Neuronal stem cell (in vitro differentiated cells): ENCODE data around the gene SMIM44.
A peak's percentile ranks its signal among the peaks of the same experiment; 100 is the strongest.

ENCODE experiments used
- DNase-seq: peaks from one replicate; pipeline ENCODE4 v3.0.0-alpha.2; 2013; ENCODE audit warnings: low spot score
- H2AFZ ChIP-seq: one replicate; pipeline ENCODE4 v1.6.1; 2013; ENCODE audit warnings: mild to moderate bottlenecking, low read length, inconsistent platforms
- H2AK5ac ChIP-seq: 2 replicates; pipeline ENCODE4 v1.6.1; 2013; ENCODE audit warnings: low read depth, mild to moderate bottlenecking, inconsistent platforms, low read length, moderate library complexity, mixed read lengths
- H2BK120ac ChIP-seq: 2 replicates; pipeline ENCODE4 v1.6.1; 2013; ENCODE audit warnings: low read depth, mild to moderate bottlenecking, inconsistent platforms, low read length, moderate library complexity, mixed read lengths
- H2BK12ac ChIP-seq: one replicate; pipeline ENCODE4 v1.6.1; 2013; ENCODE audit warnings: low read length, inconsistent platforms
- H2BK15ac ChIP-seq: 2 replicates; pipeline ENCODE4 v1.6.1; 2013; ENCODE audit warnings: mild to moderate bottlenecking, low read length, inconsistent platforms, mixed read lengths
- H2BK5ac ChIP-seq: one replicate; pipeline ENCODE4 v1.6.1; 2013; ENCODE audit warnings: inconsistent platforms, mild to moderate bottlenecking, low read length, moderate library complexity
- H3K14ac ChIP-seq: one replicate; pipeline ENCODE4 v1.6.1; 2013; ENCODE audit warnings: low read length, inconsistent platforms
- H3K18ac ChIP-seq: 2 replicates; pipeline ENCODE4 v1.6.1; 2013; ENCODE audit warnings: low read length, inconsistent platforms
- H3K23ac ChIP-seq: 2 replicates; pipeline ENCODE4 v1.6.1; 2013; ENCODE audit warnings: low read depth, mild to moderate bottlenecking, mixed read lengths, low read length, inconsistent platforms; ENCODE audit not compliant: poor library complexity
- H3K27ac ChIP-seq: replicated peaks from 3 replicates; pipeline ENCODE4 v1.5.1; 2013; ENCODE audit warnings: low read length, inconsistent platforms
- H3K27me3 ChIP-seq, 3 experiments: 2 replicates each; pipeline ENCODE4 v1.6.1; 2013; ENCODE audit warnings: low read length in 3 of 3, mild to moderate bottlenecking in 2 of 3, inconsistent platforms in 1 of 3, low read depth in 1 of 3, mixed read lengths in 1 of 3, moderate library complexity in 1 of 3; ENCODE audit not compliant: control insufficient read depth in 3 of 3, insufficient read depth in 3 of 3
- H3K36me3 ChIP-seq, 2 donors: replicated peaks in 1 of 2; 2 replicates each; pipeline ENCODE4 v1.6.1; 2013; ENCODE audit warnings: low read length in 2 of 2; ENCODE audit not compliant: control insufficient read depth in 2 of 2, insufficient read depth in 2 of 2
- H3K4ac ChIP-seq: 2 replicates; pipeline ENCODE4 v1.6.1; 2013; ENCODE audit warnings: inconsistent platforms, mild to moderate bottlenecking, low read length, moderate library complexity
- H3K4me1 ChIP-seq, 2 donors: 1 replicate in 1 of 2; 2 replicates in 1 of 2; pipeline ENCODE4 v1.6.1; 2013; ENCODE audit warnings: low read length in 2 of 2, low read depth in 1 of 2; ENCODE audit not compliant: control insufficient read depth in 2 of 2, insufficient read depth in 1 of 2
- H3K4me2 ChIP-seq: one replicate; pipeline ENCODE4 v1.6.1; 2013; ENCODE audit warnings: mild to moderate bottlenecking, low read length, inconsistent platforms; ENCODE audit not compliant: insufficient read depth, poor library complexity, severe bottlenecking
- H3K4me3 ChIP-seq, 2 donors: 2 replicates each; pipeline ENCODE4 v1.5.1; 2013; ENCODE audit warnings: low read length in 2 of 2, mild to moderate bottlenecking in 2 of 2, inconsistent platforms in 1 of 2, moderate library complexity in 1 of 2
- H3K79me1 ChIP-seq: one replicate; pipeline ENCODE4 v1.6.1; 2013; ENCODE audit warnings: low read depth, mild to moderate bottlenecking, inconsistent platforms, low read length, moderate library complexity
- H3K9ac ChIP-seq: one replicate; pipeline ENCODE4 v1.6.1; 2013; ENCODE audit warnings: mild to moderate bottlenecking, low read depth, low read length, inconsistent platforms; ENCODE audit not compliant: poor library complexity
- H3K9me3 ChIP-seq, 2 donors: replicated peaks in 1 of 2; 2 replicates each; pipeline versions ENCODE3 to v1.6.1; 2013; ENCODE audit warnings: low read length in 2 of 2, mild to moderate bottlenecking in 2 of 2, inconsistent platforms in 1 of 2, low read depth in 1 of 2, mixed read lengths in 1 of 2, moderate library complexity in 1 of 2; ENCODE audit not compliant: control insufficient read depth in 2 of 2, insufficient read depth in 1 of 2
- H4K8ac ChIP-seq: one replicate; pipeline ENCODE4 v1.6.1; 2013; ENCODE audit warnings: low read depth, mild to moderate bottlenecking, inconsistent platforms, low read length, moderate library complexity
- H4K91ac ChIP-seq: one replicate; pipeline ENCODE4 v1.6.1; 2013; ENCODE audit warnings: low read length, low read depth, mild to moderate bottlenecking, inconsistent platforms; ENCODE audit not compliant: poor library complexity
- WGBS, 2 donors: extraction: QIAGEN DNeasy Blood & Tissue Kit; methylation state at CpG; one replicate each; pipeline ENCODE4 v1.1.7; 2013; ENCODE audit warnings: missing lambda C conversion rate in 2 of 2, mixed read lengths in 1 of 2; ENCODE audit not compliant: insufficient read length in 2 of 2, insufficient replicate concordance in 1 of 2; ENCODE audit errors: extremely low coverage in 2 of 2; 5-methylcytosine and 5-hydroxymethylcytosine counted together

The SMIM44 gene

DNA sequence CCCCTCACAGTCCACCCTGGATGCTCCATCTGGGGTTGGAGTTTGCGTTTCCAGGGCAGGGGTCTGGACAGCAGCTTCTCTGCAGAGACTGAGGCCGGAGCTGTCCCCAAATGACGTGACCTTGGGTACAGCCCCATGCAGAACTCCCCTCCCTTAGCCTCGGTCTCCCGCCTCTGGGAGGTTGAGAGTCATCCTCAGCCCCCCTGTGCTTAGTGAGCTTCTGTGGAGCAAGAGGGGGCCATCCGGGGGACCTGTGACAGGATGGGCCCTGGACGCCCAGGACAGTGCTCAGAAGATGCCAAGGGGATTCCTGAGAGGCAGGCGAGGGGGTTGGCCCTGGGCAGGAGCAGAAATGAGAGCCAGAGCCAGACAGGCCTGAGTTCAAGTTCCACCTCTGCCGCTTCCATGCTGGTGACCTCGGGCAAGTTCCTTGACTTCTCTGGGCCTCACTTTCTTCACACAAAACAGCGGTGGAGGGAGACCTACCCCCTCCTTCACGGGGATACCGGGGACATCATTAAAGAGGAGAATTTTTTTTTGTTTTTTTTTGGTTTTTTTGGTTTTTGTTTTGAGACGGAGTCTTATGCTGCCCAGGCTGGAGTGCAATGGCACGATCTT is 23.2 kb downstream of the SMIM44 start:
- H3K79me1 ChIP-seq, result peaks cover 1% of the 10 kb centered on the region
- peaks cover 0 to 2% of the 10 kb centered on the region in 2 donors for H3K9me3 ChIP-seq
- H2BK12ac ChIP-seq, result no peak overlapping the region
- H3K4me2 ChIP-seq, result no peak overlapping the region
- DNase-seq, result no peak
- H3K4me3 ChIP-seq, result no peak overlapping the region
- no peak overlapping the region for H2BK120ac ChIP-seq
- H3K9ac ChIP-seq, result no peak overlapping the region
- no peak overlapping the region for H3K14ac ChIP-seq
- no peaks in the 10 kb centered on the region for H3K36me3 ChIP-seq
- no peak overlapping the region for H2BK15ac ChIP-seq
- WGBS, 2 donors, result 100% methylated on average over 1 of the region's 15 CpGs; no CpG with 5 or more reads in 1 of the 2 donors
- peak overlapping the region; percentile 10 for H2AK5ac ChIP-seq
- H3K27me3 ChIP-seq, result peaks cover 15 to 63% (median 22%) of the 10 kb centered on the region in 3 experiments
- no peak overlapping the region for H3K4ac ChIP-seq
- H2AFZ ChIP-seq, result no peak overlapping the region
- no peak overlapping the region for H4K8ac ChIP-seq
- peak overlapping the region; percentile 39 for H2BK5ac ChIP-seq
- H3K27ac ChIP-seq, result no peak overlapping the region
- H4K91ac ChIP-seq, result no peak overlapping the region
- H3K18ac ChIP-seq, result no peak overlapping the region
- peaks cover 15 to 23% of the 10 kb centered on the region in 2 donors for H3K4me1 ChIP-seq
- H3K23ac ChIP-seq, result peak overlapping the region; percentile 73

DNA sequence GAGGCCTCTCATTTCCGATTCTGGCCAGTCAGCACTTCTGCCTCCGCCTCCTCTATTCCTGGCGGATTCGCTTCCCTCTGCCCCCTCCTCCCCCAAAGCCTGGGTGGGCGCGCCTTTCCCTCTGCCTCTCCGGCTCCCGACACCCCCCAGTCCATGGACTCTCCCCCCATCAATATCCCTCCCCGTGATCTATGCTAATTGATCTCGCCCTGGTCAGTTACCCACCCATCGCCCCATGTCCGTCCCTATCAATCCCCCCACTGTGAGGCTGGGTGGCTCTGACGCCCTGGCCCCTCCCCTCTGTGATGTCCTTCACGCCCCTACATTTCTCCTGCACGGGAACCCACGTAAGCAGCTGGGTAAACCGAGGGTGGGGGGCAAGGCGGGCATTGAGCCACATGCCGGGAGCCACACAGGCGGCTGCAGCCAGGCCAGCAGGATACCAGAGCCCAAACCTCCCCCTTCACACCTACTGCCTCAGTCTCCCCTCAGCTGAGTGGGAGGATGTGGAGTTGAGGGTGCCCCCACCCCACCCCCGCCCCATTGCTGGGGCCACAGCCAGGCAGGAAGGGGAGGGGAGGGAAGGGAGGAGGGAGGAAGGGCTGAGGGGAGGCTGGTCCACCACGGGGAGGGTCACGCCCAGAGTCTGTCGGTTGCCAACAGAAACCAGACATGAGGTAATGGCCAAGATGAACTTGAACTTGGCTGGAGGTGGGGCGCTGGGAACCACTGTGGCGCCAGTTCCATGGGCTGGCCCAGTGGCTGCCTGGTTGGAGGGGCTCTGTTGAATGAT is 24.0 kb downstream of the SMIM44 start:
- peak overlapping the region; percentile 43 for H4K8ac ChIP-seq
- peak overlapping the region; percentile 10 for H2AK5ac ChIP-seq
- H2BK120ac ChIP-seq, result peak overlapping the region; percentile 91
- H2AFZ ChIP-seq, result no peak overlapping the region
- H4K91ac ChIP-seq, result no peak overlapping the region
- H3K9ac ChIP-seq, result peak overlapping the region; percentile 77
- no CpG with 5 or more reads among the region's 26 CpGs for WGBS, 2 donors
- no peak overlapping the region for H2BK12ac ChIP-seq
- H3K4me2 ChIP-seq, result no peak overlapping the region
- H3K27ac ChIP-seq, result no peak overlapping the region
- peak overlapping the region; percentile 56 for H3K14ac ChIP-seq
- no peak overlapping the region for H3K4me3 ChIP-seq
- H2BK5ac ChIP-seq, result peak overlapping the region; percentile 39
- peak overlapping the region; percentile 71 for H3K18ac ChIP-seq
- H3K4ac ChIP-seq, result peak overlapping the region; percentile 53
- no peaks in the 10 kb centered on the region for H3K36me3 ChIP-seq
- peaks cover 3% of the 10 kb centered on the region for H3K79me1 ChIP-seq
- H3K23ac ChIP-seq, result peak overlapping the region; percentile 65
- peaks cover 15 to 58% (median 21%) of the 10 kb centered on the region in 3 experiments for H3K27me3 ChIP-seq
- peaks cover 15 to 23% of the 10 kb centered on the region in 2 donors for H3K4me1 ChIP-seq
- DNase-seq, result no peak
- H2BK15ac ChIP-seq, result no peak overlapping the region
- H3K9me3 ChIP-seq, result peaks cover 0 to 2% of the 10 kb centered on the region in 2 donors

DNA sequence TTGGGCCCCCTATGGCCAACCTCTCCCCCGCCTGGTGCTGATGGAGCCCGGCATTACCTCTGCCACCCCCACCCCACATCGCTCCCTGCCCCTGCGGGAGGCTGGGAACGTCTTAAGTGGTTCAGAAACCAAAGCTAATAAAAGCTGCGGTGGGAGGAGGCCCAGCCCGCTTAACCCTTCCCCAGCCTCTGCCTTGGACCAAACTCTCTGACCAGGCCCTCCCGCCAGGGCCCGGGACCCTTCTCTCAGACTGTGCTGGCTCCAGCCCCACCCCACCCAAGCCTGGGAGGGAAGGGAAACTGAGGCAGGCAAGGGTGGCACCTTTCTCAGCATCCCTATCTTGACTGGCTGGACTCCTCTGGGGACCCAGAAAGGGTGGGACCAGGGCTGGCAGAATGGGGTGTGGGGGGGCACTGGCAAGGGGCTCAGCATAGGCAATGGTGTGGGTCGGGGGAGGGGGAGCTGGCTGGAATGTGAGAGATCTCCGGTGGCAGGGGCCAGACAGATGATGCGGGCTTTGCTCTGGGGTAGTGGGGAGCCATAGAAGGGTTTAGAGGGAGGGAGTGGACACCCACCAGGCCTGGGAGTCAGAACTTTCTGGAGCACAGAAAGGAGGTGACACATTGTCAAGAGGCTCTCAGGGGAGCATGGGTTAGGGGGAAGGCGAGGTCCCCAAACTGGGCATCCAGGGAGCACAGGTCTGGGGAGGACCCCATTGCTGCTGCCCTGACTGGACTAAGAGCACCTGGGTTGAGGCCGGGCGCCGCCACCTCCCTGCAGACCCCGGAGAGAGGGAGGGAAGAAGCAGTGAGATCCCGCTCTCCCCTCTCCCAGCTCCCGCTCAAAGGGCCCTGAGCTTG is 24.8 kb downstream of the SMIM44 start:
- H2AFZ ChIP-seq, result no peak overlapping the region
- no peak overlapping the region for H2BK120ac ChIP-seq
- peak overlapping the region; percentile 70 for H3K18ac ChIP-seq
- peaks cover 3% of the 10 kb centered on the region for H3K79me1 ChIP-seq
- no peak overlapping the region for H3K4ac ChIP-seq
- peak overlapping the region; percentile 11 for H3K4me2 ChIP-seq
- no peak overlapping the region for H4K8ac ChIP-seq
- peaks cover 13 to 49% (median 15%) of the 10 kb centered on the region in 3 experiments for H3K27me3 ChIP-seq
- peaks cover 13 to 18% of the 10 kb centered on the region in 2 donors for H3K4me1 ChIP-seq
- no peak overlapping the region for H3K27ac ChIP-seq
- no peak for DNase-seq
- WGBS, 2 donors, result no CpG with 5 or more reads among the region's 19 CpGs
- no peaks in the 10 kb centered on the region for H3K36me3 ChIP-seq
- H3K14ac ChIP-seq, result peak overlapping the region; percentile 14
- H2BK5ac ChIP-seq, result peak overlapping the region; percentile 0
- no peak overlapping the region for H2BK15ac ChIP-seq
- H3K4me3 ChIP-seq, result no peak overlapping the region
- peaks cover 0 to 2% of the 10 kb centered on the region in 2 donors for H3K9me3 ChIP-seq
- H3K23ac ChIP-seq, result no peak overlapping the region
- no peak overlapping the region for H2BK12ac ChIP-seq
- no peak overlapping the region for H4K91ac ChIP-seq
- no peak overlapping the region for H3K9ac ChIP-seq
- H2AK5ac ChIP-seq, result peak overlapping the region; percentile 37
